GM12878 (cell line): ENCODE measurements around the gene HACD4. TPM values are rescaled to one million over a fixed set of nuclear protein-coding genes. Genes with fewer than 3 reads are reported as not detected.

Experiments used
- ATAC-seq: fragments of 200-7000 bp; cut with Tn5 transposase; 3 replicates; pipeline ENCODE4 v1.9.1; 2020; ENCODE audit warnings: mild to moderate bottlenecking, moderate library complexity
- BruUV-seq: library from RNA; stranded (reverse); fragments of 400-500 nt; replicated peaks from 2 replicates; lab custom pipeline; 2021; lab: Mats Ljungman, UMichigan
- CTCF ChIA-PET: fragments of 300-600 bp; sonication (Branson Sonifier 250); formaldehyde crosslinking; extraction: SDS; loops from one replicate; lab custom pipeline; 2021; ENCODE audit warnings: inconsistent platforms; lab: Yijun Ruan, JAX
- POLR2A ChIA-PET: fragments of 350-600 bp; formaldehyde crosslinking; extraction: SDS; loops from one replicate; lab custom pipeline; 2021; ENCODE audit warnings: inconsistent platforms; lab: Charles Lee
- RAD21 ChIA-PET: fragments of 300-600 bp; sonication (Branson Sonifier 250); formaldehyde crosslinking; loops from one replicate; lab custom pipeline; 2023; ENCODE audit warnings: antibody characterized with exemption; ENCODE audit not compliant: unreplicated experiment; lab: Charles Lee
- SMC1A ChIA-PET: fragments of 300-600 bp; sonication (Branson Sonifier 250); formaldehyde crosslinking; loops from one replicate; lab custom pipeline; 2023; ENCODE audit not compliant: unreplicated experiment, uncharacterized antibody; lab: Charles Lee
- DNase-seq: peaks from one replicate; pipeline ENCODE4 v3.0.0-alpha.2; 2011; ENCODE audit warnings: low read depth, low spot score
- FAIRE-seq: peaks from 3 replicates; lab custom pipeline; 2011; peaks lifted over from hg19 to GRCh38; lab: Jason Lieb, UNC
- H2AFZ ChIP-seq: 2 replicates; pipeline ENCODE4 v1.6.0; 2011; ENCODE audit warnings: low read depth, low read length, control low read depth; ENCODE audit not compliant: control insufficient read depth
- H3K27ac ChIP-seq: 2 replicates; pipeline ENCODE4 v1.5.1; 2011; ENCODE audit warnings: control low read depth; ENCODE audit not compliant: control insufficient read depth, insufficient read depth
- H3K27me3 ChIP-seq, 2 experiments: replicated peaks in 1 of 2; 2 replicates each; pipeline versions ENCODE4 v1.6.0 to v1.6.1; 2011; ENCODE audit warnings: low read length in 1 of 2; ENCODE audit not compliant: control insufficient read depth in 2 of 2, insufficient read depth in 2 of 2
- H3K36me3 ChIP-seq, 2 experiments: 2 replicates each; pipeline ENCODE4 v1.5.1; 2011; ENCODE audit warnings: low read length in 1 of 2; ENCODE audit not compliant: control insufficient read depth in 2 of 2, insufficient read depth in 2 of 2
- H3K4me1 ChIP-seq: 2 replicates; pipeline ENCODE4 v1.6.1; 2011; ENCODE audit warnings: mild to moderate bottlenecking, low read length, moderate library complexity, mixed read lengths; ENCODE audit not compliant: control insufficient read depth, insufficient read depth
- H3K4me2 ChIP-seq: 2 replicates; pipeline ENCODE4 v1.6.0; 2011; ENCODE audit warnings: control low read depth; ENCODE audit not compliant: control insufficient read depth, insufficient read depth
- H3K4me3 ChIP-seq: fragments of 200-600 bp; sonication (generic); 2 replicates; pipeline ENCODE4 v1.5.1; 2016
- H3K79me2 ChIP-seq: 2 replicates; pipeline ENCODE4 v1.6.0; 2011; ENCODE audit warnings: low read length; ENCODE audit not compliant: control insufficient read depth, insufficient read depth
- H3K9ac ChIP-seq: 2 replicates; pipeline ENCODE4 v1.8.0; 2011; ENCODE audit warnings: low read length, control low read depth, mixed read lengths; ENCODE audit not compliant: control insufficient read depth, insufficient read depth
- H3K9me3 ChIP-seq: replicated peaks from 3 replicates; pipeline ENCODE4 v1.5.1; 2011; ENCODE audit warnings: mild to moderate bottlenecking, low read length; ENCODE audit not compliant: control insufficient read depth, insufficient read depth
- H4K20me1 ChIP-seq: 2 replicates; pipeline ENCODE4 v1.6.0; 2011; ENCODE audit not compliant: control insufficient read depth, insufficient read depth
- BMI1 ChIP-seq: fragments of 450-650 bp; IDR thresholded peaks from 2 replicates; pipeline ENCODE4 v1.6.1; 2016; ENCODE audit warnings: mild to moderate bottlenecking, moderate library complexity, borderline replicate concordance
- CUX1 ChIP-seq: IDR thresholded peaks from 2 replicates; pipeline ENCODE4 v1.6.1; 2012; ENCODE audit warnings: improper control_type of control experiment, low read depth, low read length; ENCODE audit not compliant: insufficient replicate concordance
- GABPA ChIP-seq: IDR thresholded peaks from 2 replicates; pipeline ENCODE4 v1.6.1; 2014; ENCODE audit warnings: antibody characterized with exemption, low read depth, mild to moderate bottlenecking, inconsistent platforms
- IRF5 ChIP-seq: fragments of 450-650 bp; IDR thresholded peaks from 2 replicates; pipeline ENCODE4 v1.6.1; 2017; ENCODE audit warnings: borderline replicate concordance
- MYB ChIP-seq: fragments of 150-350 bp; IDR thresholded peaks from 2 replicates; pipeline ENCODE4 v1.6.1; 2014; ENCODE audit warnings: mild to moderate bottlenecking, low read depth, low read length, borderline replicate concordance
- NFIC ChIP-seq: IDR thresholded peaks from 2 replicates; pipeline ENCODE4 v1.6.1; 2012; ENCODE audit warnings: low read depth, mild to moderate bottlenecking, inconsistent platforms, low read length, moderate library complexity
- NR2F1 ChIP-seq: fragments of 450-650 bp; conservative IDR thresholded peaks from 2 replicates; pipeline ENCODE4 v1.6.1; 2017; ENCODE audit warnings: mild to moderate bottlenecking
- SREBF2 ChIP-seq: IDR thresholded peaks from 2 replicates; pipeline ENCODE4 v1.6.1; 2012; ENCODE audit warnings: mild to moderate bottlenecking, low read length
- TCF7 ChIP-seq: IDR thresholded peaks from 2 replicates; pipeline ENCODE4 v1.6.1; 2014; ENCODE audit warnings: antibody characterized with exemption, borderline replicate concordance
- ZNF622 ChIP-seq: fragments of 450-650 bp; IDR thresholded peaks from 2 replicates; pipeline ENCODE4 v1.6.1; 2017; ENCODE audit warnings: mild to moderate bottlenecking, inconsistent platforms
- WGBS: methylation state at CpG from one replicate; pipeline ENCODE4 v1.1.6; 2016; ENCODE audit warnings: low lambda C conversion rate; ENCODE audit not compliant: insufficient replicate concordance, insufficient coverage; ENCODE audit errors: missing lambda C conversion rate; 5-methylcytosine and 5-hydroxymethylcytosine counted together
- in situ Hi-C: fragments of 300-500 bp; cut with MboI; formaldehyde crosslinking; loops from 9 replicates; pipeline ENCODE4 v1.14.3; 2018; ENCODE audit warnings: mixed read lengths
- intact Hi-C: fragments of 100-400 bp; cut with micrococcal nuclease; formaldehyde crosslinking; loops from one replicate; pipeline ENCODE4 v1.14.2; 2022; ENCODE audit not compliant: unreplicated experiment
- polyA plus RNA-seq, 11 experiments: library from polyadenylated mRNA; depleted of rRNA in 4 of 11; unstranded in 6 of 11; stranded (reverse) in 5 of 11; fragments of >200 nt; fragmentation: Nextera tagmentation in 4 of 11; fragmentation: Illumina TruSeq in 1 of 11; extraction: Ambion mirVana in 4 of 11; extraction: Trizol in 1 of 11; gene quantifications; 1 replicate in 1 of 11; 2 replicates in 10 of 11; pipeline versions ENCODE4 v1.2.1 to v1.2.3, GENCODE V29; 2011 to 2016; ENCODE audit warnings: inconsistent platforms in 2 of 11, missing spikeins in 2 of 11, low read depth in 1 of 11
- total RNA-seq, 4 experiments: library from RNA; depleted of rRNA in 3 of 4; stranded (reverse); fragments of >200 nt in 3 of 4; fragmentation: Illumina TruSeq in 1 of 4; extraction: Trizol in 1 of 4; gene quantifications; 2 replicates each; pipeline versions ENCODE4 v1.2.1 to v1.2.3, GENCODE V29; 2013 to 2021

The HACD4 gene
- total and polyA plus RNA-seq, 10 of the 15 experiments (the other 5 are each of a cell fraction or from before 2014, with no cell fraction given), result 3.2 to 7.6 (median 5.7) TPM

GRCh38 chr9:20980832-20981455, 50.5 kb downstream of the HACD4 start (continued):
- TF ChIP-seq ZNF622 (no peak), TCF7 (0 out of 2 replicates have a peak, but pooled peaks have one; percentile 8), CUX1 (no peak)

GRCh38 chr9:20978249-20978648, 53.2 kb downstream of the HACD4 start:
- SMC1A ChIA-PET, result interaction anchor here (0.6 to 3.9 kb wide), 3 partner anchors 11 to 625 kb away, joined by 3 to 17 read pairs (median 3); no protein-coding TSS in a partner anchor
- Histone ChIP-seq H2AFZ (no peak overlapping the region), H3K4me1 (peaks cover 10% of the 10 kb centered on the region), H3K4me3 (no peak overlapping the region), H3K4me2 (no peak overlapping the region), H3K79me2 (no peaks in the 10 kb centered on the region), H3K9me3 (no peaks in the 10 kb centered on the region; the same call in 2 of the 3 replicates), H3K9ac (no peak overlapping the region), H3K27ac (no peak overlapping the region), H4K20me1 (no peaks in the 10 kb centered on the region), H3K27me3 (no peaks in the 10 kb centered on the region), H3K36me3 (peaks cover 2 to 16% of the 10 kb centered on the region in 2 experiments; a peak in 3 of 4 replicates)
- intact Hi-C loops (no loop called here), in situ Hi-C loops (no loop called here)
- CTCF ChIA-PET, result interaction anchor here (0.8 kb wide), 1 partner anchor 19 kb away, joined by 4 read pairs; no protein-coding TSS in a partner anchor
- no peak for DNase-seq
- RAD21 ChIA-PET, result no interaction called here
- FAIRE-seq, result no peak
- POLR2A ChIA-PET, result no interaction called here
- no peak for TF ChIP-seq NFIC
- no peak for TF ChIP-seq NR2F1
- TF ChIP-seq IRF5, result no peak
- no peak for TF ChIP-seq GABPA
- no peak for TF ChIP-seq MYB
- no peak for TF ChIP-seq BMI1
- TF ChIP-seq SREBF2, result no peak
- ATAC-seq, result no peak
- WGBS, result 73% methylated on average over 2 of the region's 2 CpGs
- BruUV-seq, result no TSS peak
